K562 (cell line): ENCODE results near the gene SYVN1. TPM values are rescaled to one million over a fixed set of nuclear protein-coding genes. Genes with fewer than 3 reads are reported as not detected.
A peak's percentile ranks its signal among the peaks of the same experiment; 100 is the strongest.

Source experiments
- CBX1 ChIP-seq: sonication (generic); IDR thresholded peaks from 2 replicates; pipeline ENCODE4 v1.6.1; 2016; ENCODE audit warnings: antibody characterized with exemption, low read depth, mild to moderate bottlenecking
- CREBBP ChIP-seq: IDR thresholded peaks from one replicate; pipeline ENCODE4 v1.6.1; 2012; ENCODE audit warnings: low read depth, mild to moderate bottlenecking, control low read depth, inconsistent platforms, low read length
- DPF2 ChIP-seq: fragments of 450-650 bp; IDR thresholded peaks from 2 replicates; pipeline ENCODE4 v1.6.1; 2016
- EGR1 ChIP-seq: fragments of 450-650 bp; conservative IDR thresholded peaks from 2 replicates; pipeline ENCODE4 v1.6.1; 2017; ENCODE audit warnings: mild to moderate bottlenecking
- FOXA3 ChIP-seq, 2 experiments: fragments of 450-650 bp in 1 of 2; sonication (generic) in 1 of 2; formaldehyde crosslinking; IDR thresholded peaks in 1 of 2; conservative IDR thresholded peaks in 1 of 2; 2 replicates each; pipeline versions ENCODE4 v1.4.0 to v1.8.0; 2020 to 2022; ENCODE audit warnings: mild to moderate bottlenecking in 2 of 2, missing genetic modification reagents in 1 of 2
- GABPB1 ChIP-seq: sonication (generic); formaldehyde crosslinking; IDR thresholded peaks from 2 replicates; pipeline ENCODE4 v1.8.0; 2022; ENCODE audit warnings: mild to moderate bottlenecking, missing genetic modification reagents
- GATAD2A ChIP-seq: fragments of 450-650 bp; IDR thresholded peaks from 2 replicates; pipeline ENCODE4 v1.6.1; 2017
- HLTF ChIP-seq: fragments of 450-650 bp; IDR thresholded peaks from 2 replicates; pipeline ENCODE4 v1.6.1; 2016
- HNRNPH1 ChIP-seq: fragments of 200-400 bp; formaldehyde crosslinking; optimal IDR thresholded peaks from 2 replicates; pipeline ENCODE3; 2017; ENCODE audit warnings: low read depth, mild to moderate bottlenecking, low read length, moderate library complexity
- HNRNPUL1 ChIP-seq: fragments of 200-400 bp; formaldehyde crosslinking; IDR thresholded peaks from 2 replicates; pipeline ENCODE4 v1.6.1; 2017; ENCODE audit warnings: low read length
- KAT8 ChIP-seq: fragments of 450-650 bp; IDR thresholded peaks from 2 replicates; pipeline ENCODE4 v1.6.1; 2016; ENCODE audit warnings: low read depth, mild to moderate bottlenecking
- KDM1A ChIP-seq, 2 experiments: fragments of 450-650 bp; IDR thresholded peaks; 2 replicates each; pipeline ENCODE4 v1.6.1; 2016; ENCODE audit warnings: mild to moderate bottlenecking in 2 of 2
- KLF1 ChIP-seq: fragments of 450-650 bp; IDR thresholded peaks from 2 replicates; pipeline ENCODE4 v1.6.1; 2016; ENCODE audit warnings: missing genetic modification characterization, missing compliant biosample characterization
- MECOM ChIP-seq: fragments of 250-450 bp; sonication (Bioruptor Pico); IDR thresholded peaks from 2 replicates; pipeline ENCODE4 v1.8.0; 2022; ENCODE audit warnings: inconsistent platforms
- NRF1 ChIP-seq, 2 experiments: fragments of 450-650 bp; IDR thresholded peaks in 1 of 2; conservative IDR thresholded peaks in 1 of 2; 2 replicates each; pipeline ENCODE4 v1.6.1; 2014; ENCODE audit warnings: mild to moderate bottlenecking in 2 of 2
- POLR2AphosphoS2 ChIP-seq: IDR thresholded peaks from 2 replicates; pipeline ENCODE4 v1.6.1; 2012; ENCODE audit warnings: low read length, improper control_type of control experiment
- PTRF ChIP-seq: fragments of 450-650 bp; IDR thresholded peaks from 2 replicates; pipeline ENCODE4 v1.6.1; 2016; ENCODE audit warnings: mild to moderate bottlenecking, missing genetic modification characterization, missing compliant biosample characterization
- SIN3A ChIP-seq, 2 experiments: fragments of 150-350 bp in 1 of 2; IDR thresholded peaks; 2 replicates each; pipeline ENCODE4 v1.6.1; 2011 to 2016; ENCODE audit warnings: borderline replicate concordance in 2 of 2, low read depth in 2 of 2, low read length in 2 of 2, mild to moderate bottlenecking in 2 of 2, moderate library complexity in 2 of 2; ENCODE audit not compliant: control insufficient read depth in 1 of 2
- SLC30A9 ChIP-seq: fragments of 250-450 bp; sonication (Bioruptor Pico); IDR thresholded peaks from 2 replicates; pipeline ENCODE4 v1.8.0; 2022; ENCODE audit warnings: mild to moderate bottlenecking, moderate library complexity
- TAF7 ChIP-seq: fragments of 450-650 bp; IDR thresholded peaks from 2 replicates; pipeline ENCODE4 v1.6.1; 2016; ENCODE audit warnings: missing genetic modification characterization, missing compliant biosample characterization
- TGIF2 ChIP-seq: sonication (generic); formaldehyde crosslinking; IDR thresholded peaks from 2 replicates; pipeline ENCODE4 v1.8.1; 2022; ENCODE audit warnings: mild to moderate bottlenecking, missing genetic modification reagents, moderate library complexity
- ZBED1 ChIP-seq: IDR thresholded peaks from 2 replicates; pipeline ENCODE4 v1.6.1; 2014
- ZNF384 ChIP-seq: IDR thresholded peaks from 2 replicates; pipeline ENCODE4 v1.6.1; 2012; ENCODE audit warnings: low read depth, low read length, improper control_type of control experiment
- ZNF561 ChIP-seq: fragments of 450-650 bp; formaldehyde crosslinking; conservative IDR thresholded peaks from 2 replicates; pipeline ENCODE4 v1.4.0; 2020; ENCODE audit warnings: mild to moderate bottlenecking, moderate library complexity
- polyA plus RNA-seq, 8 experiments: library from polyadenylated mRNA; depleted of rRNA in 4 of 8; stranded (reverse) in 5 of 8; unstranded in 3 of 8; fragments of >200 nt; fragmentation: Nextera tagmentation in 2 of 8; fragmentation: Illumina TruSeq in 1 of 8; extraction: Ambion mirVana in 2 of 8; extraction: Trizol in 1 of 8; gene quantifications; 2 replicates each; pipeline versions ENCODE4 v1.2.1 to v1.2.3, GENCODE V29; 2011 to 2014; ENCODE audit warnings: inconsistent platforms in 1 of 8, missing spikeins in 1 of 8
- total RNA-seq, 7 experiments: library from RNA; depleted of rRNA in 6 of 7; stranded (reverse); fragments of >200 nt in 6 of 7; fragmentation: Illumina TruSeq in 2 of 7; extraction: Trizol in 2 of 7; gene quantifications; 2 replicates each; pipeline versions ENCODE4 v1.2.1 to v1.2.3, GENCODE V29; 2011 to 2021; ENCODE audit warnings: low replicate concordance in 1 of 7
- TF ChIP-seq, protein P1 (sequence below): sonication (generic); formaldehyde crosslinking; IDR thresholded peaks from 2 replicates; pipeline ENCODE4 v1.8.1; 2023; ENCODE audit warnings: mild to moderate bottlenecking, missing genetic modification reagents
- TF ChIP-seq, protein P2 (sequence below), 2 experiments: fragments of 450-650 bp in 1 of 2; sonication (generic) in 1 of 2; formaldehyde crosslinking; conservative IDR thresholded peaks; 2 replicates each; pipeline versions ENCODE4 v1.4.0 to v1.8.1; 2020 to 2022; ENCODE audit warnings: mild to moderate bottlenecking in 1 of 2, missing genetic modification reagents in 1 of 2
- TF ChIP-seq, protein P3 (sequence below): fragments of 250-450 bp; sonication (Bioruptor Pico); IDR thresholded peaks from 2 replicates; pipeline ENCODE4 v1.5.0; 2021; ENCODE audit warnings: mild to moderate bottlenecking, borderline replicate concordance

Gene SYVN1
- total and polyA plus RNA-seq, 9 of the 15 experiments (the other 6 are each of a cell fraction or from before 2014, with no cell fraction given) = 0.41 to 47.4 (median 9.9) TPM

DNA sequence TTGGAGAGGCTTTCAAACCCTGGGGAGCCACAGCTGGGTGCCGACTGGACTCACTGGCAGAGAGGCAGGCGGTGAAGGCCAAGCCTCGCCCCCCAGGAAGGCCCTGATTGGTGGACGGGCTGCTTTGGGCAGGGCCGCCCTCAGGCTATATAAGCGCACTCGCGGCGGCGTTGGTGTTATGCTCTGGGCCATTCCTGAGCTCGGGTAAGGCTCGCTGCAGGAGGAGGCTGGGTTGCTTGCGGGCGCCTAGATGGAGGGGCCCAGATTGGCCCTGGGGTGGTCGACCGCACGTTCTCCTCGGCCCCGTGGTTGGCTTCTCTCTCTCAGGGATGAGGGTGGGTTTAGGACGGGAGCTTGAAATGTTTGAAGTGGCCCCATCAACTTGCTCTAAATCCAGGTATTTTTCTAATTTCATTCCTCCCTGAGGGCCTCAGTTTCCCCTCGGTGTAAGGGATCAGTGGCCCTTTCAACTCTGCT lies 35.8 kb upstream of the SYVN1 start, which contains the start of gene SPDYC (continued):
- TF ChIP-seq, protein P1, sequence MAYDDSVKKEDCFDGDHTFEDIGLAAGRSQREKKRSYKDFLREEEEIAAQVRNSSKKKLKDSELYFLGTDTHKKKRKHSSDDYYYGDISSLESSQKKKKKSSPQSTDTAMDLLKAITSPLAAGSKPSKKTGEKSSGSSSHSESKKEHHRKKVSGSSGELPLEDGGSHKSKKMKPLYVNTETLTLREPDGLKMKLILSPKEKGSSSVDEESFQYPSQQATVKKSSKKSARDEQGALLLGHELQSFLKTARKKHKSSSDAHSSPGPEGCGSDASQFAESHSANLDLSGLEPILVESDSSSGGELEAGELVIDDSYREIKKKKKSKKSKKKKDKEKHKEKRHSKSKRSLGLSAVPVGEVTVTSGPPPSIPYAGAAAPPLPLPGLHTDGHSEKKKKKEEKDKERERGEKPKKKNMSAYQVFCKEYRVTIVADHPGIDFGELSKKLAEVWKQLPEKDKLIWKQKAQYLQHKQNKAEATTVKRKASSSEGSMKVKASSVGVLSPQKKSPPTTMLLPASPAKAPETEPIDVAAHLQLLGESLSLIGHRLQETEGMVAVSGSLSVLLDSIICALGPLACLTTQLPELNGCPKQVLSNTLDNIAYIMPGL (CRISPR knock-in tag) = 0 out of 2 replicates have a peak, but pooled peaks have one; percentile 45
- TF ChIP-seq EGR1 = 0 out of 2 replicates have a peak, but pooled peaks have one; percentile 16
- TF ChIP-seq, protein P2, sequence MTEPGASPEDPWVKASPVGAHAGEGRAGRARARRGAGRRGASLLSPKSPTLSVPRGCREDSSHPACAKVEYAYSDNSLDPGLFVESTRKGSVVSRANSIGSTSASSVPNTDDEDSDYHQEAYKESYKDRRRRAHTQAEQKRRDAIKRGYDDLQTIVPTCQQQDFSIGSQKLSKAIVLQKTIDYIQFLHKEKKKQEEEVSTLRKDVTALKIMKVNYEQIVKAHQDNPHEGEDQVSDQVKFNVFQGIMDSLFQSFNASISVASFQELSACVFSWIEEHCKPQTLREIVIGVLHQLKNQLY (CRISPR knock-in tag; conservative IDR thresholded peaks at IDR 0.05) = peak in 1 of 2 experiments; percentile 79; a peak in 1 of 4 replicates
- TF ChIP-seq KAT8 = no peak
- TF ChIP-seq GABPB1 (CRISPR knock-in tag) = no peak; the same call in 1 of the 2 replicates
- TF ChIP-seq SIN3A (IDR thresholded peaks at IDR 0.05; ENCODE audit: borderline replicate concordance in 2 of 2, control insufficient read depth in 1 of 2, low read depth in 2 of 2, low read length in 2 of 2) = peak in 1 of 2 experiments; percentile 82; a peak in 2 of 4 replicates
- TF ChIP-seq TGIF2 (CRISPR knock-in tag) = no peak
- no peak; the same call in 1 of the 2 replicates for TF ChIP-seq ZNF384
- no peak for TF ChIP-seq MECOM (CRISPR knock-in tag)
- TF ChIP-seq SLC30A9 = no peak
- no peak for TF ChIP-seq HLTF
- TF ChIP-seq DPF2 = no peak
- TF ChIP-seq PTRF (tag) = no peak
- TF ChIP-seq NRF1 (conservative IDR thresholded peaks at IDR 0.05 in 1 of 2, IDR thresholded peaks at IDR 0.05 in 1 of 2) = peak; percentile 15 to 47; a peak in 3 of 4 replicates
- no peak for TF ChIP-seq ZNF561 (CRISPR knock-in tag)
- TF ChIP-seq HNRNPH1 = no peak
- no peak for TF ChIP-seq HNRNPUL1
- no peak for TF ChIP-seq KDM1A (IDR thresholded peaks at IDR 0.05)
- TF ChIP-seq GATAD2A = 0 out of 2 replicates have a peak, but pooled peaks have one; percentile 23
- TF ChIP-seq TAF7 = peak; percentile 63; the same call in 1 of the 2 replicates
- TF ChIP-seq, protein P3, sequence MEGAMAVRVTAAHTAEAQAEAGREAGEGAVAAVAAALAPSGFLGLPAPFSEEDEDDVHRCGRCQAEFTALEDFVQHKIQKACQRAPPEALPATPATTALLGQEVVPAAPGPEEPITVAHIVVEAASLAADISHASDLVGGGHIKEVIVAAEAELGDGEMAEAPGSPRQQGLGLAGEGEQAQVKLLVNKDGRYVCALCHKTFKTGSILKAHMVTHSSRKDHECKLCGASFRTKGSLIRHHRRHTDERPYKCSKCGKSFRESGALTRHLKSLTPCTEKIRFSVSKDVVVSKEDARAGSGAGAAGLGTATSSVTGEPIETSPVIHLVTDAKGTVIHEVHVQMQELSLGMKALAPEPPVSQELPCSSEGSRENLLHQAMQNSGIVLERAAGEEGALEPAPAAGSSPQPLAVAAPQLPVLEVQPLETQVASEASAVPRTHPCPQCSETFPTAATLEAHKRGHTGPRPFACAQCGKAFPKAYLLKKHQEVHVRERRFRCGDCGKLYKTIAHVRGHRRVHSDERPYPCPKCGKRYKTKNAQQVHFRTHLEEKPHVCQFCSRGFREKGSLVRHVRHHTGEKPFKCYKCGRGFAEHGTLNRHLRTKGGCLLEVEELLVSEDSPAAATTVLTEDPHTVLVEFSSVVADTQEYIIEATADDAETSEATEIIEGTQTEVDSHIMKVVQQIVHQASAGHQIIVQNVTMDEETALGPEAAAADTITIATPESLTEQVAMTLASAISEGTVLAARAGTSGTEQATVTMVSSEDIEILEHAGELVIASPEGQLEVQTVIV = no peak
- TF ChIP-seq FOXA3 (CRISPR knock-in tag; conservative IDR thresholded peaks at IDR 0.05 in 1 of 2, IDR thresholded peaks at IDR 0.05 in 1 of 2) = no peak
- TF ChIP-seq ZBED1 = no peak
- TF ChIP-seq CBX1 = peak; percentile 94
- peak; percentile 68; the same call in 1 of the 2 replicates for TF ChIP-seq POLR2AphosphoS2
- TF ChIP-seq KLF1 (tag) = 0 out of 2 replicates have a peak, but pooled peaks have one; percentile 17
- no peak for TF ChIP-seq CREBBP
